ENCODE data around the gene LRRN2.
"Not testable (repeated sequence)": the region's sequence is repeated elsewhere in the genome, so short reads cannot be mapped to it uniquely, and the experiment has no call there.

The LRRN2 gene

DNA sequence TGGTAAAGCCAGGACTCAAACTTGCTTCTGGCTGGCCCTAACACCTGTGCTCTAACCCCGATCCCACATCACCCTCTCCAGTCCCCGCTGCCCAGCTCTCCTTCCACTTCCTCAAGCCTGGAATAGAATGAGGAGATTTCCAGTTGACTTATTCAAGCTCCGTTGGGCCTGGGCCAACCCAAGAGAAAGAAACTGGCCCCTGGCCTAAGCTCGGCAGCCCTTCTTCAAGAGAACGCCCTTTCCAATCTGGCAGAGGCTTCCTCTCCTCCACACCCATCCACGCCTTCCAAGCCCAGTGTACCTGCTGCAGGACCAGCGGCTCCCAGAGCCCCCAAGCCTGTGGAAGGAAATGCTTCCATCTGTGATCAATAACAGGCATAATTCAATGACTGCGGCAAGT, 51.9 kb downstream of the LRRN2 start (continued):
- TF ChIP-seq TCF4 (CRISPR knock-in tag; IDR thresholded peaks at IDR 0.05; ENCODE audit: borderline replicate concordance) = no peak

DNA sequence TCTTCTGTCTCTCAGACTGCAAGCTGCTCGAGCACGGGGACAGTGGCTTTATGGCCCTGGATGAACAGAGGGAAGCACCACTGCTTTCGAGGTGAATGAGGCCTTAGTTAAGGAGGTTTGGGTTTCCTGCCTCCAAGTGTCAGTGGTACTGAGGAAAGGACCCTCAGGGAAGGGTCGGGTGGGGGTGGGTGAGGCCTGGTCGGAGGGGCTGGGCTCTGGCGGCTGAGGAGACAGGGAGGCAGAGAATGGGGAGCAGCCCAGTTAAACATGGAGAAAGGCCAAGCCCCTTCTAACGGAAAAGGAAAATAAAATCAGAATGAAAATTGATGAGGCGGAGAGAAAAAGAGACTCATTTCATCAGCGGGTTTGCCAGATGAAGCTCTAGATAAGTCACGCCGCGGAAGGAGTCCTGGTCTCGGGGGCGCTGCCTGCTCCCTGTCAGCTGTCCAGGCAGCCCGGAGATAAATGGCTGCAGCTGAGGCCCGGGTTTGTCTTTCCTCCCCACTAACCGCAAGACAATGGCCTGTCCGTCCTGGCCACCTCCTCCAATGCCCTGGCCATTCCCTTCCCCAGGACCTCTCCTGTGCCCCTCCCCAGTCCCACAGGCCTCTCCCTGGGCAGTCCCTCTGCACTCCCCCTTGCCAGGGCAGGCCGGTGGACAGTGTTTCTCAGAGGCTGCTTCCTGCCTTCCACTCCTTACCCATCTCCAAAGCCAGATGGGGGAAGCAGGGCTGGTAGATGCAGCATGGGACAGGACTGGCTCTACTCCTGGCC, 55.2 kb downstream of the LRRN2 start:
- TF ChIP-seq SNAI2 (CRISPR knock-in tag; IDR thresholded peaks at IDR 0.05) (no peak), ZNF565 (CRISPR knock-in tag; conservative IDR thresholded peaks at IDR 0.05; ENCODE audit: low read depth) (no peak), TCF4 (CRISPR knock-in tag; IDR thresholded peaks at IDR 0.05; ENCODE audit: borderline replicate concordance) (peak; percentile 19; the same call in 1 of the 2 replicates), ZNF8 (CRISPR knock-in tag; IDR thresholded peaks at IDR 0.05) (no peak), ZC3H10 (CRISPR knock-in tag; IDR thresholded peaks at IDR 0.05) (no peak), ZFP3 (CRISPR knock-in tag; IDR thresholded peaks at IDR 0.05) (no peak), GLIS3 (CRISPR knock-in tag; IDR thresholded peaks at IDR 0.05) (no peak), BACH2 (CRISPR knock-in tag; IDR thresholded peaks at IDR 0.05; ENCODE audit: borderline replicate concordance) (no peak), RARB (CRISPR knock-in tag; IDR thresholded peaks at IDR 0.05) (no peak), TOX (CRISPR knock-in tag; IDR thresholded peaks at IDR 0.05; ENCODE audit: borderline replicate concordance) (no peak), ARNTL (CRISPR knock-in tag; IDR thresholded peaks at IDR 0.05; ENCODE audit: borderline replicate concordance, low read depth) (no peak), ISL1 (CRISPR knock-in tag; IDR thresholded peaks at IDR 0.05) (no peak), OSR1 (CRISPR knock-in tag; IDR thresholded peaks at IDR 0.05) (no peak), ZNF70 (CRISPR knock-in tag; IDR thresholded peaks at IDR 0.05) (no peak), ZFP30 (CRISPR knock-in tag; IDR thresholded peaks at IDR 0.05) (no peak)
- TF ChIP-seq, protein P1, sequence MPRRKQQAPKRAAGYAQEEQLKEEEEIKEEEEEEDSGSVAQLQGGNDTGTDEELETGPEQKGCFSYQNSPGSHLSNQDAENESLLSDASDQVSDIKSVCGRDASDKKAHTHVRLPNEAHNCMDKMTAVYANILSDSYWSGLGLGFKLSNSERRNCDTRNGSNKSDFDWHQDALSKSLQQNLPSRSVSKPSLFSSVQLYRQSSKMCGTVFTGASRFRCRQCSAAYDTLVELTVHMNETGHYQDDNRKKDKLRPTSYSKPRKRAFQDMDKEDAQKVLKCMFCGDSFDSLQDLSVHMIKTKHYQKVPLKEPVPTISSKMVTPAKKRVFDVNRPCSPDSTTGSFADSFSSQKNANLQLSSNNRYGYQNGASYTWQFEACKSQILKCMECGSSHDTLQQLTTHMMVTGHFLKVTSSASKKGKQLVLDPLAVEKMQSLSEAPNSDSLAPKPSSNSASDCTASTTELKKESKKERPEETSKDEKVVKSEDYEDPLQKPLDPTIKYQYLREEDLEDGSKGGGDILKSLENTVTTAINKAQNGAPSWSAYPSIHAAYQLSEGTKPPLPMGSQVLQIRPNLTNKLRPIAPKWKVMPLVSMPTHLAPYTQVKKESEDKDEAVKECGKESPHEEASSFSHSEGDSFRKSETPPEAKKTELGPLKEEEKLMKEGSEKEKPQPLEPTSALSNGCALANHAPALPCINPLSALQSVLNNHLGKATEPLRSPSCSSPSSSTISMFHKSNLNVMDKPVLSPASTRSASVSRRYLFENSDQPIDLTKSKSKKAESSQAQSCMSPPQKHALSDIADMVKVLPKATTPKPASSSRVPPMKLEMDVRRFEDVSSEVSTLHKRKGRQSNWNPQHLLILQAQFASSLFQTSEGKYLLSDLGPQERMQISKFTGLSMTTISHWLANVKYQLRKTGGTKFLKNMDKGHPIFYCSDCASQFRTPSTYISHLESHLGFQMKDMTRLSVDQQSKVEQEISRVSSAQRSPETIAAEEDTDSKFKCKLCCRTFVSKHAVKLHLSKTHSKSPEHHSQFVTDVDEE (CRISPR knock-in tag; IDR thresholded peaks at IDR 0.05) = peak; percentile 52; the same call in 1 of the 2 replicates
- TF ChIP-seq, protein P2, sequence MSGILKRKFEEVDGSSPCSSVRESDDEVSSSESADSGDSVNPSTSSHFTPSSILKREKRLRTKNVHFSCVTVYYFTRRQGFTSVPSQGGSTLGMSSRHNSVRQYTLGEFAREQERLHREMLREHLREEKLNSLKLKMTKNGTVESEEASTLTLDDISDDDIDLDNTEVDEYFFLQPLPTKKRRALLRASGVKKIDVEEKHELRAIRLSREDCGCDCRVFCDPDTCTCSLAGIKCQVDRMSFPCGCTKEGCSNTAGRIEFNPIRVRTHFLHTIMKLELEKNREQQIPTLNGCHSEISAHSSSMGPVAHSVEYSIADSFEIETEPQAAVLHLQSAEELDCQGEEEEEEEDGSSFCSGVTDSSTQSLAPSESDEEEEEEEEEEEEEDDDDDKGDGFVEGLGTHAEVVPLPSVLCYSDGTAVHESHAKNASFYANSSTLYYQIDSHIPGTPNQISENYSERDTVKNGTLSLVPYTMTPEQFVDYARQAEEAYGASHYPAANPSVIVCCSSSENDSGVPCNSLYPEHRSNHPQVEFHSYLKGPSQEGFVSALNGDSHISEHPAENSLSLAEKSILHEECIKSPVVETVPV (CRISPR knock-in tag; IDR thresholded peaks at IDR 0.05) = no peak
- TF ChIP-seq, protein P3, sequence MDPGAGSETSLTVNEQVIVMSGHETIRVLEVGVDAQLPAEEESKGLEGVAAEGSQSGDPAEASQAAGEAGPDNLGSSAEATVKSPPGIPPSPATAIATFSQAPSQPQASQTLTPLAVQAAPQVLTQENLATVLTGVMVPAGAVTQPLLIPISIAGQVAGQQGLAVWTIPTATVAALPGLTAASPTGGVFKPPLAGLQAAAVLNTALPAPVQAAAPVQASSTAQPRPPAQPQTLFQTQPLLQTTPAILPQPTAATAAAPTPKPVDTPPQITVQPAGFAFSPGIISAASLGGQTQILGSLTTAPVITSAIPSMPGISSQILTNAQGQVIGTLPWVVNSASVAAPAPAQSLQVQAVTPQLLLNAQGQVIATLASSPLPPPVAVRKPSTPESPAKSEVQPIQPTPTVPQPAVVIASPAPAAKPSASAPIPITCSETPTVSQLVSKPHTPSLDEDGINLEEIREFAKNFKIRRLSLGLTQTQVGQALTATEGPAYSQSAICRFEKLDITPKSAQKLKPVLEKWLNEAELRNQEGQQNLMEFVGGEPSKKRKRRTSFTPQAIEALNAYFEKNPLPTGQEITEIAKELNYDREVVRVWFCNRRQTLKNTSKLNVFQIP (CRISPR knock-in tag; IDR thresholded peaks at IDR 0.05; ENCODE audit: borderline replicate concordance, low read depth) = no peak

DNA sequence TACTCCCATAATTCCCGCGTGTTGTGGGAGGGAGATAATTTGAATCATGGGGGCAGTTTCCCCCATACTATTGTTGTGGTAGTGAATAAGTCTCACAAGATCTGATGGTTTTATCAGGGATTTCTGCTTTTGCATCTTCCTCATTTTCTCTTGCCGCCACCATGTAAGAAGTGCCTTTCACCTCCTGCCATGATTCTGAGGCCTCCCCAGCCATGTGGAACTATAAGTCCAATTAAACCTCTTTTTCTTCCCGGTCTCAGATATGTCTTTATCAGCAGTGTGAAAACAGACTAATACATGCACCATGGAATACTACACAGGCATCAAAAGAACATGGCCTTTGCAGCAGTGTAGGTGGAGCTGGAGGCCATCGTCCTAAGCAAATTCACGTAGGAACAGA, 56.1 kb downstream of the LRRN2 start:
- ATAC-seq = not testable (repeated sequence)

More for the DNA sequence above, 55.2 kb downstream of the LRRN2 start:
- peak; percentile 50 for ATAC-seq

DNA sequence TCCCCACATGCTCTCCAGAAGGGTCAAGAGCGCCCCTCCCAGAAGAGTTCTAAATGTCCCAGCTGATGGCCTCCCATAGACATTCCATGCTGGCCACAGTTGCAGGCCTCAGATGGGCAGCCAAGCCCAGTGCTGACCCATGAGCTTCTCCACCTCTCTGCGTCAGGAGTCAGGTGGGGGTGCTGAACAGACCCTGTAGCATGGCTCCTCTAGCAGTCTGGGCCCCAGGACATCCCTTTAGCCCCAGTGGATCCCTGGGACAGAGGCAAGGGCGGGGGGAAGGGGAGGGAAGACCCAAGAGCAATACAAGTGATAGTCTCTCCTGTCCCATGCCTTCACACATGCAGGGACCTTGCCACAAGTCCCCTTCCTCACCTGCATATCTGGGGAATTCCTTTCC, 56.7 kb downstream of the LRRN2 start:
- no peak for ATAC-seq
- TF ChIP-seq ZNF565 (CRISPR knock-in tag; conservative IDR thresholded peaks at IDR 0.05; ENCODE audit: low read depth) (no peak), ARNTL (CRISPR knock-in tag; IDR thresholded peaks at IDR 0.05; ENCODE audit: borderline replicate concordance, low read depth) (no peak), PPARA (CRISPR knock-in tag; IDR thresholded peaks at IDR 0.05; ENCODE audit: borderline replicate concordance) (no peak), ZFP30 (CRISPR knock-in tag; IDR thresholded peaks at IDR 0.05) (no peak), ISL1 (CRISPR knock-in tag; IDR thresholded peaks at IDR 0.05) (no peak), ZNF8 (CRISPR knock-in tag; IDR thresholded peaks at IDR 0.05) (no peak), TCF4 (CRISPR knock-in tag; IDR thresholded peaks at IDR 0.05; ENCODE audit: borderline replicate concordance) (no peak), GLIS3 (CRISPR knock-in tag; IDR thresholded peaks at IDR 0.05) (no peak), RARB (CRISPR knock-in tag; IDR thresholded peaks at IDR 0.05) (no peak), SNAI2 (CRISPR knock-in tag; IDR thresholded peaks at IDR 0.05) (no peak), ZC3H10 (CRISPR knock-in tag; IDR thresholded peaks at IDR 0.05) (no peak), BACH2 (CRISPR knock-in tag; IDR thresholded peaks at IDR 0.05; ENCODE audit: borderline replicate concordance) (no peak), TOX (CRISPR knock-in tag; IDR thresholded peaks at IDR 0.05; ENCODE audit: borderline replicate concordance) (no peak), ZFP3 (CRISPR knock-in tag; IDR thresholded peaks at IDR 0.05) (no peak), OSR1 (CRISPR knock-in tag; IDR thresholded peaks at IDR 0.05) (no peak), ESRRG (CRISPR knock-in tag; IDR thresholded peaks at IDR 0.05) (no peak)
- TF ChIP-seq, protein P3 (CRISPR knock-in tag; IDR thresholded peaks at IDR 0.05; ENCODE audit: borderline replicate concordance, low read depth) = no peak
- TF ChIP-seq, protein P1 (CRISPR knock-in tag; IDR thresholded peaks at IDR 0.05) = no peak

Data from SK-N-SH treated with all-trans-retinoic acid at 6 μM for 48 hours (cell line).